ENCODE data around the gene TMEM181. TPM values are rescaled to one million over a fixed set of nuclear protein-coding genes. Genes with fewer than 3 reads are reported as not detected.

TMEM181 gene
- total RNA-seq, 1 experiment from 2014 or later, result 31.6 TPM

GRCh38 chr6:158584236-158584651, 24.4 kb downstream of the TMEM181 start:
- ChIA-PET CTCF (no interaction called here), POLR2A (ENCODE audit: low non-redundant PET) (no interaction called here)
- Histone ChIP-seq H3K27ac (ENCODE audit: low read depth, low read length, poor library complexity, severe bottlenecking) (no peak overlapping the region), H3K9me3 (ENCODE audit: low read depth, low read length, poor library complexity, severe bottlenecking) (no peaks in the 10 kb centered on the region), H3K4me3 (ENCODE audit: low read depth, low read length, poor library complexity, severe bottlenecking) (no peak overlapping the region), H3K4me1 (ENCODE audit: insufficient read depth, low read length, poor library complexity, severe bottlenecking) (no peaks in the 10 kb centered on the region), H3K27me3 (replicated peaks; ENCODE audit: insufficient read depth, low read depth, low read length, poor library complexity) (no peaks in the 10 kb centered on the region), H3K36me3 (ENCODE audit: insufficient read depth, low read length, poor library complexity, severe bottlenecking) (peaks cover 30% of the 10 kb centered on the region)
- no TSS peak for BruUV-seq (replicated peaks)
- DNase-seq (ENCODE audit: low spot score), result peak; percentile 13
- intact Hi-C loops (cut with micrococcal nuclease; ENCODE audit: unreplicated experiment), result no loop called here
- TF ChIP-seq CTCF (conservative IDR thresholded peaks at IDR 0.05; ENCODE audit: low read depth, low read length) (no peak), EZH2 (IDR thresholded peaks at IDR 0.05; ENCODE audit: borderline replicate concordance, low read depth, low read length, poor library complexity, severe bottlenecking) (no peak)

GRCh38 chr6:158586652-158587051, 26.8 kb downstream of the TMEM181 start:
- H3K9me3 ChIP-seq (ENCODE audit: low read depth, low read length, poor library complexity, severe bottlenecking), result no peaks in the 10 kb centered on the region
- no TSS peak for BruUV-seq (replicated peaks)
- intact Hi-C loops (cut with micrococcal nuclease; ENCODE audit: unreplicated experiment), result no loop called here
- H3K36me3 ChIP-seq (ENCODE audit: insufficient read depth, low read length, poor library complexity, severe bottlenecking), result peaks cover 47% of the 10 kb centered on the region
- no peak for DNase-seq (ENCODE audit: low spot score)
- TF ChIP-seq CTCF (conservative IDR thresholded peaks at IDR 0.05; ENCODE audit: low read depth, low read length) (no peak), EZH2 (IDR thresholded peaks at IDR 0.05; ENCODE audit: borderline replicate concordance, low read depth, low read length, poor library complexity, severe bottlenecking) (no peak)
- ChIA-PET POLR2A (ENCODE audit: low non-redundant PET) (no interaction called here), CTCF (no interaction called here)
- H3K27me3 ChIP-seq (replicated peaks; ENCODE audit: insufficient read depth, low read depth, low read length, poor library complexity), result no peaks in the 10 kb centered on the region
- no peaks in the 10 kb centered on the region for H3K4me1 ChIP-seq (ENCODE audit: insufficient read depth, low read length, poor library complexity, severe bottlenecking)
- H3K27ac ChIP-seq (ENCODE audit: low read depth, low read length, poor library complexity, severe bottlenecking), result no peak overlapping the region
- H3K4me3 ChIP-seq (ENCODE audit: low read depth, low read length, poor library complexity, severe bottlenecking), result no peak overlapping the region

- no peak overlapping the region for H3K27ac ChIP-seq (ENCODE audit: low read depth, low read length, poor library complexity, severe bottlenecking)
- intact Hi-C loops (cut with micrococcal nuclease; ENCODE audit: unreplicated experiment), result no loop called here
- no peak for DNase-seq (ENCODE audit: low spot score)
- no peaks in the 10 kb centered on the region for H3K27me3 ChIP-seq (replicated peaks; ENCODE audit: insufficient read depth, low read depth, low read length, poor library complexity)
- BruUV-seq (replicated peaks), result no TSS peak
- POLR2A ChIA-PET (ENCODE audit: low non-redundant PET), result no interaction called here
- TF ChIP-seq CTCF (conservative IDR thresholded peaks at IDR 0.05; ENCODE audit: low read depth, low read length) (no peak), EZH2 (IDR thresholded peaks at IDR 0.05; ENCODE audit: borderline replicate concordance, low read depth, low read length, poor library complexity, severe bottlenecking) (no peak)
- no peaks in the 10 kb centered on the region for H3K4me1 ChIP-seq (ENCODE audit: insufficient read depth, low read length, poor library complexity, severe bottlenecking)
- H3K9me3 ChIP-seq (ENCODE audit: low read depth, low read length, poor library complexity, severe bottlenecking), result no peaks in the 10 kb centered on the region
- peaks cover 58% of the 10 kb centered on the region for H3K36me3 ChIP-seq (ENCODE audit: insufficient read depth, low read length, poor library complexity, severe bottlenecking)
- H3K4me3 ChIP-seq (ENCODE audit: low read depth, low read length, poor library complexity, severe bottlenecking), result no peak overlapping the region
- CTCF ChIA-PET, result no interaction called here
These were observed 29.5 kb downstream of the TMEM181 start for GRCh38 chr6:158589366-158589765.
